HG03354 (cell line): ENCODE data around the gene MT1G.

Source experiments
- ATAC-seq: cut with Tn5 transposase; IDR thresholded peaks from one replicate; pipeline ENCODE4 v1.9.1; 2021; ENCODE audit warnings: mild to moderate bottlenecking; ENCODE audit not compliant: unreplicated experiment, poor library complexity, severe bottlenecking

MT1G gene

GRCh38 chr16:56640076-56640475, 27.8 kb downstream of the MT1G start:
- no peak for ATAC-seq

- no peak for ATAC-seq
Observed at GRCh38 chr16:56639045-56639444, 28.8 kb downstream of the MT1G start.

GRCh38 chr16:56637814-56638750, 29.8 kb downstream of the MT1G start, which contains the start of gene MT1A:
Gene MT1A, plus strand, starts transcription at chr16:56638666. Its CDS starts 73 bp downstream, at chr16:56638739.
- ATAC-seq, result no peak

GRCh38 chr16:56636616-56637413, 31.1 kb downstream of the MT1G start:
- ATAC-seq, result no peak

GRCh38 chr16:56635441-56635967, 32.4 kb downstream of the MT1G start:
- ATAC-seq, result no peak

- no peak for ATAC-seq
Observed at GRCh38 chr16:56634715-56635440, 33.0 kb downstream of the MT1G start.

- ATAC-seq, result no peak
Observed at GRCh38 chr16:56633535-56633934, 34.3 kb downstream of the MT1G start.

GRCh38 chr16:56632848-56633365, 35.0 kb downstream of the MT1G start:
- no peak for ATAC-seq

- no peak for ATAC-seq
Observed at GRCh38 chr16:56632156-56632847, 35.6 kb downstream of the MT1G start, which contains the start of gene MT1M. Gene MT1M, plus strand, starts transcription at chr16:56632659. Its CDS starts 73 bp downstream, at chr16:56632732.

- ATAC-seq, result no peak
Observed at GRCh38 chr16:56631832-56632155, 36.1 kb downstream of the MT1G start.

- no peak for ATAC-seq
Observed at GRCh38 chr16:56631197-56631596, 36.7 kb downstream of the MT1G start.

GRCh38 chr16:56630134-56630533, 37.7 kb downstream of the MT1G start:
- peak; percentile 67 for ATAC-seq

- no peak for ATAC-seq
Observed at GRCh38 chr16:56629531-56629930, 38.3 kb downstream of the MT1G start.

- ATAC-seq, result no peak
Observed at GRCh38 chr16:56628486-56629350, 39.1 kb downstream of the MT1G start.

GRCh38 chr16:56626685-56627084, 41.2 kb downstream of the MT1G start:
- no peak for ATAC-seq

- ATAC-seq, result peak; percentile 19
Observed at GRCh38 chr16:56625943-56626654, 41.8 kb downstream of the MT1G start.

GRCh38 chr16:56625140-56625942, 42.5 kb downstream of the MT1G start, which contains the start of gene MT1E:
Gene MT1E, plus strand, starts transcription at chr16:56625781. Its CDS starts 71 bp downstream, at chr16:56625852.
- peak; percentile 82 for ATAC-seq
